Lung (tissue), 12 donors: ENCODE data around the gene SKAP2. TPM values are rescaled to one million over a fixed set of nuclear protein-coding genes. Genes with fewer than 3 reads are reported as not detected.

Experiments used
- ATAC-seq: fragments of 200-7000 bp; cut with Tn5 transposase; one replicate; pipeline ENCODE4 v1.9.1; 2020; ENCODE audit warnings: moderate number of reproducible peaks; ENCODE audit not compliant: insufficient read depth, low FRiP score
- DNase-seq, 3 donors: peaks; one replicate each; pipeline ENCODE4 v3.0.0-alpha.2; 2013 to 2017
- H3K27ac ChIP-seq, 2 donors: one replicate each; pipeline ENCODE4 v1.5.1; 2013; ENCODE audit warnings: mild to moderate bottlenecking in 2 of 2, moderate library complexity in 2 of 2, control low read depth in 1 of 2, inconsistent platforms in 1 of 2, low read depth in 1 of 2, low read length in 1 of 2
- H3K27me3 ChIP-seq, 3 donors: one replicate each; pipeline ENCODE4 v1.5.1; 2013; ENCODE audit warnings: low read length in 2 of 3; ENCODE audit not compliant: control insufficient read depth in 3 of 3, insufficient read depth in 3 of 3
- H3K36me3 ChIP-seq, 4 donors: one replicate each; pipeline ENCODE4 v1.5.1; 2013; ENCODE audit warnings: low read length in 4 of 4, mild to moderate bottlenecking in 1 of 4, moderate library complexity in 1 of 4; ENCODE audit not compliant: control insufficient read depth in 4 of 4, insufficient read depth in 4 of 4
- H3K4me1 ChIP-seq, 5 donors: one replicate each; pipeline ENCODE4 v1.5.1; 2013; ENCODE audit warnings: low read length in 5 of 5, mild to moderate bottlenecking in 2 of 5, moderate library complexity in 1 of 5; ENCODE audit not compliant: control insufficient read depth in 5 of 5, insufficient read depth in 5 of 5
- H3K4me3 ChIP-seq: one replicate; pipeline ENCODE4 v1.5.1; 2013; ENCODE audit warnings: mild to moderate bottlenecking, control low read depth, moderate library complexity
- H3K9ac ChIP-seq, 2 donors: one replicate each; pipeline ENCODE4 v1.5.1; 2013; ENCODE audit warnings: low read length in 2 of 2, control low read depth in 1 of 2; ENCODE audit not compliant: insufficient read depth in 1 of 2
- H3K9me3 ChIP-seq, 4 donors: one replicate each; pipeline ENCODE4 v1.5.1; 2013; ENCODE audit warnings: low read length in 3 of 4, mild to moderate bottlenecking in 1 of 4, moderate library complexity in 1 of 4; ENCODE audit not compliant: control insufficient read depth in 4 of 4, insufficient read depth in 3 of 4
- WGBS, 2 donors: extraction: QIAGEN DNeasy Blood & Tissue Kit; methylation state at CpG; one replicate each; pipeline ENCODE4 v1.1.7; 2013; 5-methylcytosine and 5-hydroxymethylcytosine counted together
- polyA plus RNA-seq, 2 donors: library from polyadenylated mRNA; stranded (reverse); fragments of 200-250 nt; gene quantifications; one replicate each; pipeline ENCODE4 v1.2.1, GENCODE V29; 2013
- total RNA-seq, 2 donors: library from RNA; depleted of rRNA in 1 of 2; stranded (reverse); fragments of >200 nt in 1 of 2; gene quantifications; one replicate each; pipeline ENCODE4 v1.2.1, GENCODE V29; 2014 to 2021
- TF ChIP-seq, protein P1 (sequence below): IDR thresholded peaks from 2 replicates; pipeline ENCODE4 v1.5.1; 2012; ENCODE audit warnings: mild to moderate bottlenecking; ENCODE audit errors: control extremely low read depth, extremely low read depth
- donor health status: control.
- donor health status: control.
- donor health status: Bipolar disorder and iron deficiency.
- donor health status: healthy.
- donor health status: DM: yes; HTN: yes; CAD: no.

The SKAP2 gene
- total and polyA plus RNA-seq, 4 donors, result 9.2 to 40.1 (median 35.8) TPM

DNA sequence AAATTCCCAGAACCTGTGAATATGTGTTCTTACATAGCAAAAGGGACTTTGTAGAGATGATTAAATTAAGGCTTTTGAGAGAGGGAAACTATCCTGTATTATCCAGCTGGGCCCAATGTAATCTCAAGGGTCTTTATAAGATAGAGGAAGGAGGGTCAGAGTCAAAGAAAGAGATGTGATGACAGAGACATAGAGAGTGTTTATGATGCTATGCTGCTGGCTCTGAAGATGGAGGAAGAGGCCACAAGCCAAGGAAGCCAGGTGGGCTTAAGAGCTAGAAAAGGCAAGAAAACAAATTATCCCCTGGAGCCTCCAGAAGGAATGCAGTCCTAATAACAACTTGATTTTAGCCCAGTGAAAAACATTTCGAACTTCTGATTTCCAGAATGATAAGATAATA lies 15.3 kb upstream of the SKAP2 start:
- 90 to 95% methylated on average over 1 of the region's 1 CpG for WGBS, 2 donors
- Histone ChIP-seq H3K27me3 (peaks cover 0 to 5% (median 0%) of the 10 kb centered on the region in 3 donors), H3K36me3 (no peaks in the 10 kb centered on the region), H3K4me1 (no peaks in the 10 kb centered on the region), H3K27ac (no peak overlapping the region), H3K9me3 (peaks cover 0 to 3% (median 1%) of the 10 kb centered on the region in 4 donors), H3K9ac (no peak overlapping the region), H3K4me3 (no peak overlapping the region)
- TF ChIP-seq, protein P1, sequence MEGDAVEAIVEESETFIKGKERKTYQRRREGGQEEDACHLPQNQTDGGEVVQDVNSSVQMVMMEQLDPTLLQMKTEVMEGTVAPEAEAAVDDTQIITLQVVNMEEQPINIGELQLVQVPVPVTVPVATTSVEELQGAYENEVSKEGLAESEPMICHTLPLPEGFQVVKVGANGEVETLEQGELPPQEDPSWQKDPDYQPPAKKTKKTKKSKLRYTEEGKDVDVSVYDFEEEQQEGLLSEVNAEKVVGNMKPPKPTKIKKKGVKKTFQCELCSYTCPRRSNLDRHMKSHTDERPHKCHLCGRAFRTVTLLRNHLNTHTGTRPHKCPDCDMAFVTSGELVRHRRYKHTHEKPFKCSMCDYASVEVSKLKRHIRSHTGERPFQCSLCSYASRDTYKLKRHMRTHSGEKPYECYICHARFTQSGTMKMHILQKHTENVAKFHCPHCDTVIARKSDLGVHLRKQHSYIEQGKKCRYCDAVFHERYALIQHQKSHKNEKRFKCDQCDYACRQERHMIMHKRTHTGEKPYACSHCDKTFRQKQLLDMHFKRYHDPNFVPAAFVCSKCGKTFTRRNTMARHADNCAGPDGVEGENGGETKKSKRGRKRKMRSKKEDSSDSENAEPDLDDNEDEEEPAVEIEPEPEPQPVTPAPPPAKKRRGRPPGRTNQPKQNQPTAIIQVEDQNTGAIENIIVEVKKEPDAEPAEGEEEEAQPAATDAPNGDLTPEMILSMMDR, result no peak
- no peak for DNase-seq
- ATAC-seq, result no peak

DNA sequence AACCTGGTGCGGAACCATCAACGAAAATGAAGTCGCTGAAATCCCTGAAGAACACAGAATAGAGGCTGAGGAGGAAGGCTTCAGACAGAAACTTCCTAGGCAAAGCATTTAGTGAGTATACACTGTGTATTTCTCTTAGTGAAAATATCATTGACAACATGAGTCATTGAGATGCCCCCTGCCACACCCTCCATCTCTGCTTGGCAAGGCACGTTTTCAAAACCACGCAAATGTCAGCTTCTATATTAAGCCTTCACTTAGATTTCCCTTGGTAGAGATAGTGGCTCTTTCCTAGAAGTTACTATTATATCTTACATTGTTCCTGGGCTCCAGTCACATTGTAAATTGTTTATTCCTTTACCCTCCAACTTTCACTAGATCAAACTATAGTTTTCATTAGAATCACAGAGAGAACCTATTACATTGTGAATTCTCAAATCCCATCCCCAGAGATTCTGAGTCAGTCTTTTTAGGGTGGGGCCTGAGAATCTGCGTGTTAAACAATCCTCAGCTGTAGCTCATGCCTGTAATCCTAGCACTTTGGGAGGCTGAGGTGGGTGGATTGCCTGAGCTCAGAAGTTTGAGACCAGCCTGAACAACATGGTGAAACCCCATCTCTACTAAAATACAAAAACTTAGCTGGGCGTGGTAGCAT lies 4.6 kb upstream of the SKAP2 start:
- WGBS, 2 donors, result 78 to 79% methylated on average over 7 of the region's 7 CpGs
- Histone ChIP-seq H3K27me3 (peaks cover 0 to 17% (median 0%) of the 10 kb centered on the region in 3 donors), H3K36me3 (no peaks in the 10 kb centered on the region), H3K4me1 (no peaks in the 10 kb centered on the region), H3K27ac (no peak overlapping the region), H3K9me3 (no peaks in the 10 kb centered on the region), H3K4me3 (no peak overlapping the region), H3K9ac (no peak overlapping the region)
- ATAC-seq (no peak), DNase-seq (no peak)
- TF ChIP-seq, protein P1, result no peak

DNA sequence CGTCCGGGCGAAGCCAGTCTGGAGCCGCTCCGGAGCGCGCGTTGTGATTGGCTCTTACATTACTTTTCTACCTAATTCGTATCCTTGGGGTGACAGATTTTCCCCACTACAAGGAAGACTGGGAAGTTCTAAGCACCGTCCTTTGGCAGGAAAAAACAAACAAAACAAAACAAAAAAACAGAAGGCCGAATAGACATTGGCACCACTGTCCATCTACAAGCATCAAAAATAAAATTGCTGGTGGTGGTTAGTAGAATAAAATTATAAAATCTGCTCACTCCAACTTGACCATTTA lies 651 bp upstream of the SKAP2 start:
- no peak for DNase-seq
- peaks cover 0 to 25% (median 0%) of the 10 kb centered on the region in 5 donors for H3K4me1 ChIP-seq
- peaks cover 0 to 37% (median 4%) of the 10 kb centered on the region in 3 donors for H3K27me3 ChIP-seq
- H3K27ac ChIP-seq, result peak overlapping the region in 1 of 2 donors; percentile 82
- H3K9me3 ChIP-seq, result no peaks in the 10 kb centered on the region
- H3K4me3 ChIP-seq, result peak overlapping the region; percentile 11
- peak overlapping the region in 1 of 2 donors; percentile 99 for H3K9ac ChIP-seq
- ATAC-seq, result peak; percentile 57
- TF ChIP-seq, protein P1, result no peak
- H3K36me3 ChIP-seq, result no peaks in the 10 kb centered on the region
- 3 to 6% methylated on average over 11 of the region's 11 CpGs for WGBS, 2 donors
